Nephron (organoid): ENCODE measurements around the gene CIITA.

ENCODE experiments used
- H3K27ac Mint-ChIP-seq, 3 experiments: 2 replicates each; pipeline ENCODE4 v1.8.0; 2020; ENCODE audit warnings: mixed read lengths in 3 of 3, mild to moderate bottlenecking in 2 of 3, moderate library complexity in 1 of 3
- H3K27me3 Mint-ChIP-seq: 2 replicates; pipeline ENCODE4 v1.8.0; 2021; ENCODE audit warnings: low read depth, mild to moderate bottlenecking, moderate library complexity, mixed read lengths
- H3K36me3 Mint-ChIP-seq: 2 replicates; pipeline ENCODE4 v1.8.0; 2020; ENCODE audit warnings: low read depth, mixed read lengths
- H3K4me1 Mint-ChIP-seq: 2 replicates; pipeline ENCODE4 v1.8.0; 2020; ENCODE audit warnings: mixed read lengths
- H3K4me3 Mint-ChIP-seq, 3 experiments: 2 replicates each; pipeline ENCODE4 v1.8.0; 2020; ENCODE audit warnings: mild to moderate bottlenecking in 3 of 3, mixed read lengths in 3 of 3, moderate library complexity in 2 of 3
- H3K9me3 Mint-ChIP-seq: 2 replicates; pipeline ENCODE4 v1.8.0; 2020; ENCODE audit warnings: mixed read lengths
- TF ChIP-seq, protein P1 (sequence below), 3 experiments: fragments of 200-600 bp; sonication (generic); IDR thresholded peaks; one replicate each; pipeline ENCODE4 v1.5.0; 2021; ENCODE audit warnings: antibody characterized with exemption in 3 of 3; ENCODE audit not compliant: unreplicated experiment in 3 of 3

Gene CIITA

GRCh38 chr16:10951026-10951425 is 74.0 kb downstream of the CIITA start:
- TF ChIP-seq, protein P1, sequence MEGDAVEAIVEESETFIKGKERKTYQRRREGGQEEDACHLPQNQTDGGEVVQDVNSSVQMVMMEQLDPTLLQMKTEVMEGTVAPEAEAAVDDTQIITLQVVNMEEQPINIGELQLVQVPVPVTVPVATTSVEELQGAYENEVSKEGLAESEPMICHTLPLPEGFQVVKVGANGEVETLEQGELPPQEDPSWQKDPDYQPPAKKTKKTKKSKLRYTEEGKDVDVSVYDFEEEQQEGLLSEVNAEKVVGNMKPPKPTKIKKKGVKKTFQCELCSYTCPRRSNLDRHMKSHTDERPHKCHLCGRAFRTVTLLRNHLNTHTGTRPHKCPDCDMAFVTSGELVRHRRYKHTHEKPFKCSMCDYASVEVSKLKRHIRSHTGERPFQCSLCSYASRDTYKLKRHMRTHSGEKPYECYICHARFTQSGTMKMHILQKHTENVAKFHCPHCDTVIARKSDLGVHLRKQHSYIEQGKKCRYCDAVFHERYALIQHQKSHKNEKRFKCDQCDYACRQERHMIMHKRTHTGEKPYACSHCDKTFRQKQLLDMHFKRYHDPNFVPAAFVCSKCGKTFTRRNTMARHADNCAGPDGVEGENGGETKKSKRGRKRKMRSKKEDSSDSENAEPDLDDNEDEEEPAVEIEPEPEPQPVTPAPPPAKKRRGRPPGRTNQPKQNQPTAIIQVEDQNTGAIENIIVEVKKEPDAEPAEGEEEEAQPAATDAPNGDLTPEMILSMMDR (IDR thresholded peaks at IDR 0.05; ENCODE audit: unreplicated experiment in 3 of 3): no peak
- H3K4me3 Mint-ChIP-seq: no peak overlapping the region
- no peaks in the 10 kb centered on the region for H3K9me3 Mint-ChIP-seq
- no peaks in the 10 kb centered on the region for H3K27me3 Mint-ChIP-seq
- peak overlapping the region in 1 of 3 experiments; percentile 29 for H3K27ac Mint-ChIP-seq
- no peaks in the 10 kb centered on the region for H3K36me3 Mint-ChIP-seq
- H3K4me1 Mint-ChIP-seq: peaks cover 51% of the 10 kb centered on the region

- Mint-ChIP-seq H3K9me3 (no peaks in the 10 kb centered on the region), H3K4me1 (peaks cover 24% of the 10 kb centered on the region), H3K27ac (no peak overlapping the region), H3K4me3 (no peak overlapping the region), H3K27me3 (no peaks in the 10 kb centered on the region), H3K36me3 (peaks cover 7% of the 10 kb centered on the region)
- TF ChIP-seq, protein P1 (IDR thresholded peaks at IDR 0.05; ENCODE audit: unreplicated experiment in 3 of 3): no peak
Measured at GRCh38 chr16:10954903-10955302, 77.9 kb downstream of the CIITA start.

DNA sequence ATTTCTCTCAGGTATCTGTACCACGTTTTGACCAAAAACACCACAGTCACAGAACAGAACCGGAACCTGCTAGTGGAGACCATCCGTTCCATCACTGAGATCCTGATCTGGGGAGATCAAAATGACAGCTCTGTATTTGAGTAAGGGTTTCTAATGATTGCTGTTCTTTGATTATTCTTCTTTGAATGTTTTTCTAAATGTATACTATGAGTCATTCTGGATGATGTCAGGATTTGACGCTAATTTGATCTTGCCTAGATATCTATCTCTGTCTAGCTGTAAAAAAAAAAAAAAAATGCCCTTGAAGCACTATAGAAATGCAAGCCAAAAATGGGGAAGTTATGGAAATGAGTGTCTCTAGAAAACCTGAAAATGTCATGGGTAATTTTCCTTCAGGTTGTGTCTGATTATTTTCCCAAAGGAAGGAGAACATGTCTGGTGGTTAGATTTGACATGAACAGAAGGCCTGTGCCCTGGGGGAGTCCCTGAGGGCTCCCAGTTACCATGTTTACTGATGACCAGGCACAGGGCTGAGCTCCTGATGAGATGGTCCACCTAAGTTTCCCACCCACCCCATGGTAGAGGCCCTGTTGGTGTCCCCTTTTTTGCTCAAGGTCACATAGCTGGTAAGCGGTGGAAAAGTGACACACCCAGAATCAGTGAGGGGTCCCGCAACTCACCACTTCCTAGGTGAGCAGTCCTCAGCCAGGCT is 80.9 kb downstream of the CIITA start:
- H3K27me3 Mint-ChIP-seq: peaks cover 4% of the 10 kb centered on the region
- H3K27ac Mint-ChIP-seq: no peak overlapping the region
- H3K36me3 Mint-ChIP-seq: peaks cover 17% of the 10 kb centered on the region
- TF ChIP-seq, protein P1 (IDR thresholded peaks at IDR 0.05; ENCODE audit: unreplicated experiment in 3 of 3): no peak
- H3K9me3 Mint-ChIP-seq: no peaks in the 10 kb centered on the region
- H3K4me1 Mint-ChIP-seq: peaks cover 11% of the 10 kb centered on the region
- no peak overlapping the region for H3K4me3 Mint-ChIP-seq

GRCh38 chr16:10959161-10959560 is 82.2 kb downstream of the CIITA start:
- Mint-ChIP-seq H3K4me3 (no peak overlapping the region), H3K27ac (no peak overlapping the region), H3K4me1 (peaks cover 9% of the 10 kb centered on the region), H3K36me3 (peaks cover 26% of the 10 kb centered on the region), H3K9me3 (no peaks in the 10 kb centered on the region), H3K27me3 (peaks cover 4% of the 10 kb centered on the region)
- TF ChIP-seq, protein P1 (IDR thresholded peaks at IDR 0.05; ENCODE audit: unreplicated experiment in 3 of 3): no peak

GRCh38 chr16:10961231-10961630 is 84.2 kb downstream of the CIITA start:
- Mint-ChIP-seq H3K4me1 (peaks cover 22% of the 10 kb centered on the region), H3K4me3 (no peak overlapping the region), H3K27me3 (peaks cover 4% of the 10 kb centered on the region), H3K36me3 (peaks cover 35% of the 10 kb centered on the region), H3K27ac (no peak overlapping the region), H3K9me3 (no peaks in the 10 kb centered on the region)
- TF ChIP-seq, protein P1 (IDR thresholded peaks at IDR 0.05; ENCODE audit: unreplicated experiment in 3 of 3): no peak
